T-helper 2 cell treated with Interferon-gamma antibody and Interleukin-4, amounts not matched to agents 5 μg/mL and 100 μg/mL, for 36 hours (primary cell): Measurements from ENCODE around the gene CDHR4.
A peak's percentile ranks its signal among the peaks of the same experiment; 100 is the strongest.
"Not testable (repeated sequence)": the region's sequence is repeated elsewhere in the genome, so short reads cannot be mapped to it uniquely, and the experiment has no call there.

Source experiments
- DNase-seq: peaks from one replicate; pipeline ENCODE4 v3.0.0; 2021; ENCODE audit warnings: low spot score
- H3K27ac Mint-ChIP-seq: one replicate; pipeline ENCODE4 v1.8.0; 2021; ENCODE audit warnings: mild to moderate bottlenecking, mixed read lengths
- H3K27me3 Mint-ChIP-seq: one replicate; pipeline ENCODE4 v1.8.0; 2021; ENCODE audit warnings: low read depth, mixed read lengths
- H3K36me3 Mint-ChIP-seq: one replicate; pipeline ENCODE4 v1.8.0; 2021; ENCODE audit warnings: low read depth, mixed read lengths
- H3K4me1 Mint-ChIP-seq: one replicate; pipeline ENCODE4 v1.8.0; 2021; ENCODE audit warnings: low read depth, mixed read lengths
- H3K4me3 Mint-ChIP-seq: one replicate; pipeline ENCODE4 v1.8.0; 2022; ENCODE audit warnings: mild to moderate bottlenecking, moderate library complexity, mixed read lengths
- H3K9me3 Mint-ChIP-seq: one replicate; pipeline ENCODE4 v1.8.0; 2021; ENCODE audit warnings: mixed read lengths

CDHR4 gene

DNA sequence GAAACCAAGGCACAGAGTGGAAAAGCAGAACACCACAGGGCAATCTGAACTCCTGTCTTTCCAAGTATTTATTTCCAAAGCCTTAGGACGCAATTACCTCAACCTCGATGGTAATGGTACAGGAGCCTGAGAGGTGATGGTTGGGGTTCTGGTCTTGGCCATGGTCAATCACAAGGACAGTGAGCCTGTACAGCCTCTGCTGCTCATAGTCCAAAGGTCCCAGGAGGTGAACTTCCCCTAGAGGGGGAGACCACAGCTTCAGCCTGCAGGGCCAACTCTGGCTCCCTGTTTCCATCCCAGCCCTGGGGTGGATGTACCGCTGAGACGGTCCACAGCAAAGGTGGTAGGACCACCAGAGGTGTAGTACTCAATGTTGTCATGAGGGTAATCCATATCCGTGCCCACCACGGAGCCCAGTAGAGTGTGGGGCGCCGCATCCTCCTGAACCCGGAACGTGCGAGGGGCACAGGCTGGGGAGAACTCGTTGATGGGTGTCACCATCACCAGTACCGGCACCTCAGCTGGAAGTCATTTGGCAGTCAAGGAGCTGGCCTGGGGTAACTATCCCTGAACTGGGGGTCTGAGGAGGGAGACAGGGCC lies 6.1 kb downstream of the CDHR4 start:
- no peak for DNase-seq
- no peak overlapping the region for H3K4me3 Mint-ChIP-seq
- no peaks in the 10 kb centered on the region for H3K9me3 Mint-ChIP-seq
- peaks cover 2% of the 10 kb centered on the region for H3K4me1 Mint-ChIP-seq
- no peak overlapping the region for H3K27ac Mint-ChIP-seq
- H3K27me3 Mint-ChIP-seq, result peaks cover 15% of the 10 kb centered on the region
- H3K36me3 Mint-ChIP-seq, result no peaks in the 10 kb centered on the region

GRCh38 chr3:49792371-49793150 lies 7.1 kb downstream of the CDHR4 start:
- no peak overlapping the region for H3K4me3 Mint-ChIP-seq
- no peak overlapping the region for H3K27ac Mint-ChIP-seq
- no peak for DNase-seq
- H3K9me3 Mint-ChIP-seq, result no peaks in the 10 kb centered on the region
- H3K36me3 Mint-ChIP-seq, result no peaks in the 10 kb centered on the region
- peaks cover 2% of the 10 kb centered on the region for H3K4me1 Mint-ChIP-seq
- peaks cover 15% of the 10 kb centered on the region for H3K27me3 Mint-ChIP-seq

DNA sequence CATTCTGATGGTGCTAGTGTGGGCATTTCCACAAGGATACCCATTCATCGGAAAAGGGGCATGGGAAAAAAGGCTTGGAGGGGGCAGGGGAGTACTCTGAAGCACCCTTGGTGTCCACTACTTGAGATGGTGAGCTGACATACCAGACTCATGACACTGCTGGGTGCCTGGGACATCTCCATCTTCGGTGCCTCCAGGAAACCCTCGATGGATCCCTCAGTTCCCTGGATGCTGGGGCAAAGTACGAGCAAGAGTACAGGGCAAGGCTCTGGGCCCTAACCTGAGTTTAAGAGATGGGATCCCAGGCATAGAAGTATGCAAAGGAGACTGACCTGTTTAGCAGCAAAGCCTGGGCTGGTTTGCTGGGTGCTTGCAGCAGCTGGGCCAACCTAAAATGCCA lies 8.1 kb downstream of the CDHR4 start:
- Mint-ChIP-seq H3K9me3 (no peaks in the 10 kb centered on the region), H3K27me3 (peaks cover 15% of the 10 kb centered on the region), H3K27ac (no peak overlapping the region), H3K4me1 (peaks cover 9% of the 10 kb centered on the region), H3K4me3 (no peak overlapping the region), H3K36me3 (no peaks in the 10 kb centered on the region)
- no peak for DNase-seq

- Mint-ChIP-seq H3K4me3 (no peak overlapping the region), H3K27me3 (peaks cover 14% of the 10 kb centered on the region), H3K27ac (no peak overlapping the region), H3K9me3 (no peaks in the 10 kb centered on the region), H3K4me1 (peaks cover 10% of the 10 kb centered on the region), H3K36me3 (no peaks in the 10 kb centered on the region)
- no peak for DNase-seq
These were observed 8.9 kb downstream of the CDHR4 start for GRCh38 chr3:49790626-49791411.

- Mint-ChIP-seq H3K4me3 (no peak overlapping the region), H3K9me3 (no peaks in the 10 kb centered on the region), H3K27ac (no peak overlapping the region), H3K27me3 (peaks cover 13% of the 10 kb centered on the region), H3K4me1 (peaks cover 21% of the 10 kb centered on the region), H3K36me3 (peaks cover 7% of the 10 kb centered on the region)
- no peak for DNase-seq
These were observed 11.6 kb downstream of the CDHR4 start for GRCh38 chr3:49788056-49788455.

GRCh38 chr3:49787536-49787935 lies 12.1 kb downstream of the CDHR4 start:
- peaks cover 21% of the 10 kb centered on the region for H3K4me1 Mint-ChIP-seq
- no peak overlapping the region for H3K27ac Mint-ChIP-seq
- peaks cover 7% of the 10 kb centered on the region for H3K36me3 Mint-ChIP-seq
- H3K4me3 Mint-ChIP-seq, result peak overlapping the region; percentile 94
- H3K9me3 Mint-ChIP-seq, result no peaks in the 10 kb centered on the region
- peaks cover 10% of the 10 kb centered on the region for H3K27me3 Mint-ChIP-seq
- no peak for DNase-seq

DNA sequence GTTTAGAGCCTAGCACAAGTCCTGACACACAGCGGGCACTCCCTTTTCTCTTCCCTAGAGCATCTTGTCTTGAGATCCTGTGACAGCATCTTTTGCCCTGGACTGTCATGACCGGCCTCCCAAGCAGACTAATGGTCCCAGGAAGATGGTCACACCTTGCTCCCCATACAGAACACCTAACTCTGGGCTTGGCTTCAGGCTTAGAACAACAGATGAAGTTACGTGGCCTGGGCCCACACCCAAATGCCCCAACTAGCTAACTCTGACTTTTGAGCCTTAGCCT lies 12.6 kb downstream of the CDHR4 start:
- no peak for DNase-seq
- peak overlapping the region; percentile 96 for H3K27ac Mint-ChIP-seq
- H3K4me1 Mint-ChIP-seq, result peaks cover 21% of the 10 kb centered on the region
- H3K4me3 Mint-ChIP-seq, result peak overlapping the region; percentile 94
- peaks cover 10% of the 10 kb centered on the region for H3K27me3 Mint-ChIP-seq
- H3K36me3 Mint-ChIP-seq, result peaks cover 9% of the 10 kb centered on the region
- H3K9me3 Mint-ChIP-seq, result no peaks in the 10 kb centered on the region

DNA sequence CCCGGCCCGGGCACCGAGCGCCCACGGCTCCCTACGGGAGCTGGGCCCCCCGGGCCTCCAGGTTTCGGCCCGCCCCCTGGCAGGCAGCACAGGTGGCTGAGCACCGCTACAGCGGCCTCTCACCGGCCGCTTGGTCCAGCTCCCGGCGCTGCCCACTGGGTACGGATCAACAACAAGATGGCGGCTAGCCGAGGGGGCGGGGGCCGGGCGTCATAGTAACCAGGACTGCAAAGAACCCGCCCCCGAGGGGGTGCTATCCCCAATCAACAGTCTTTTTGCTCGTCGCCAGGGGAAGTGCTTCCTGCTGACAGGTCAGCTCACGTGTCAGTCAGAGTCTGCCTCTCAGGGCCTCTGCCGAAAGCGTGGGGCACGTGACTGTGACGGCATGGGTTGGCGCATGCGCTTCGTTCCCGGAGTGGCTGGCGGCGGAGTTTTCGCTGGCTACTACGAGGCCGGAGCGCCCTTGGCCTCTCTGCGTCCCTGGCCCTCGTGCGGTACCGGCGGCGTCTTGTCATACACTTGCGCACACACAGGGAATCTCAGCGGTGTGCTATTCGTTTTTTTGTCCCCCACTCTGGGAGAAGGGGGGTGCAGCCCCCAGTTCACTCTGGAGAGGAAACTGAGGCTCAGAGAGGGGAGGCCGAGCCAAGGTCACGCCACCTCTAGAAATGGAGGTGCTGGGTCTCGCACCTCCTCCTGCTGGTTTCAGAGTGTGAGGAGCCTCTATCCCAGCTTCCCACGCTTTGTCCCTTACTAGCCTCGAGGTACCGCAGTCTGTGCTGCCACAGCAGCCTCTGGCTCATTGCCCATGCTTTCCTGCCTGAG lies 13.1 kb downstream of the CDHR4 start, which contains the start of gene IP6K1:
Gene IP6K1, minus strand, starts transcription at position 186 of the 825 bp plus-strand sequence. CDS start 38,502 bp downstream, outside the sequence.
- Mint-ChIP-seq H3K4me1 (peaks cover 21% of the 10 kb centered on the region), H3K36me3 (peaks cover 9% of the 10 kb centered on the region), H3K4me3 (peak within 1 kb of the TSS; percentile 94), H3K27me3 (peaks cover 10% of the 10 kb centered on the region), H3K27ac (peak within 1 kb of the TSS; percentile 96), H3K9me3 (no peaks in the 10 kb centered on the region)
- peak; percentile 100 for DNase-seq

DNA sequence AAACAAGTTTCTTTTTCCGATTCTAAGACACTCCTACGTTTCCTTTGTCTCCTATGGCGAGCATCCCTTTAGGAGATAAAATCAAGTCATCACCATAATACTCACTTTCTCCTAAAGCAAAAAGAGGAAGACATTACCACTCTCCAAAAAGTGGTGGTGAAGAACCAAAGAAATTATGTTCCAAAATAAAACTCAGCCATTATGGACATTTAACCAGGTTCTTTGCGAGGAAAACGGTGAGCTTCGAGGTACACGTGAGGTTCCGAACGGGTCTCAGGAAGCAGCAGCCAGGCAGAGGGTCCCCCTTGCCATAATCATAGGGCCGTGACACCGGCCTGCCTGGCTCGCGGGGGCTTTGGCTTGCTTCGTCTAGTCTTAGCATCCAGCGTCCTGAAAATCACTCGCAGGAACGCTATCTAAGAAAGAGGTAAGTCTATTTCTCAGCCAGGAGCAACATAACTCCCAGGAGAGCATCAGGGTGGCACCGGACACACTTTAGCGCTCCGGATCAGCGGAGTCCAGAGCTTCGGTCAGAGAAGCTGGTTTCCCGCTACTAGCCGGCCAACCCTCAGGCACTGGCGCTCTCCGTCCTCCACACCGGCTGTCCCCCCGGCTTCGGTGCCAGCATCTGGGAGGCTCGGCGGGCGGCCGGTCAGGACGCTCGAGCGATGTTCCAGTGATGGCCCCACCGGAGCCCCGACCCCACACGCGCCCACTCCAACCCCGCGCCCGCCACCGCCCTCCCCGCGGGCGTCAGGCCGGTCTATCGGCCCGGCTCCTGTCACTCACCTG lies 13.9 kb downstream of the CDHR4 start:
- Mint-ChIP-seq H3K27ac (peak overlapping the region; percentile 91), H3K9me3 (no peaks in the 10 kb centered on the region), H3K4me1 (peaks cover 25% of the 10 kb centered on the region), H3K36me3 (peaks cover 14% of the 10 kb centered on the region), H3K4me3 (peak overlapping the region; percentile 94), H3K27me3 (peaks cover 6% of the 10 kb centered on the region)
- DNase-seq, result no peak

DNA sequence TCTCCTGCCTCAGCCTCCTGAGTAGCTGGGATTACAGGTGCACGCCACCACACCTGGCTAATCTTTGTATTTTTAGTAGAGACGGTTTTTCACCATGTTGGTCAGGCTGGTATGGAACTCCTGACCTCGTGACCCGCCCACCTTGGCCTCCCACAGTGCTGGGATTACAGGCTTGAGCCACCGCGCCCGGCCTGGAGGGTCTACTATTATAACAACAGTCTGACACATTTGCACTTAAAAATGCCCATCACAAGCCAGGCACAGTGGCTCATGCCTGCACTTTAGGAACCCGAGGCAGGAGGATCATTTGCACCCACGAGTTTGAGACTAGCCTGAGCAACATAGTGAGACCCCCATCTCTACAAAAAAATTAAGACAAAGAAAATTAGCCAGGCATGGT lies 17.4 kb downstream of the CDHR4 start:
- H3K27me3 Mint-ChIP-seq, H3K9me3 Mint-ChIP-seq, H3K27ac Mint-ChIP-seq, H3K4me3 Mint-ChIP-seq, DNase-seq: not testable (repeated sequence)
- H3K4me1 Mint-ChIP-seq, result peaks cover 34% of the 10 kb centered on the region
- H3K36me3 Mint-ChIP-seq, result peaks cover 20% of the 10 kb centered on the region

GRCh38 chr3:49781415-49782199 lies 18.1 kb downstream of the CDHR4 start:
- DNase-seq, result no peak
- Mint-ChIP-seq H3K36me3 (peaks cover 24% of the 10 kb centered on the region), H3K27ac (no peak overlapping the region), H3K9me3 (no peaks in the 10 kb centered on the region), H3K4me3 (no peak overlapping the region), H3K27me3 (no peaks in the 10 kb centered on the region), H3K4me1 (peaks cover 27% of the 10 kb centered on the region)

DNA sequence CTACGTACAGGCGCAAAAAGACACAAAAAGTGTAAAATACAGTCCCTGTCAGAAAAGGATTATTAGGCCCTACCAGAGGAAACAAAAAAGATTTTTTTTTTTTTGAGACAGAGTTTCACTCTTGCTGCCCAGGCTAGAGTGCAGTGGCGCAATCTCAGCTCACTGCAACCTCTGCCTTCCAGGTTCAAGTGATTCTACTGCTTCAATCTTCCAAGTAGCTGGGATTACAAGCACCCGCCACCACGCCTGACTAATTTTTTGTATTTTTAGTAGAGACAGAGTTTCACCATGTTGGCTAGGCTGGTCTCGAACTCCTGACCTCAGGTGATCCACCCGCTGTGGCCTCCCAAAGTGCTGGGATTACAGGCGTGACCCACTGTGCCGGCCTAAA lies 18.7 kb downstream of the CDHR4 start:
- not testable (repeated sequence) for H3K27ac Mint-ChIP-seq, DNase-seq, H3K4me3 Mint-ChIP-seq, H3K27me3 Mint-ChIP-seq, H3K9me3 Mint-ChIP-seq
- peaks cover 25% of the 10 kb centered on the region for H3K36me3 Mint-ChIP-seq
- peaks cover 26% of the 10 kb centered on the region for H3K4me1 Mint-ChIP-seq
